Neural cell (in vitro differentiated cells): ENCODE data around the gene TMTC1.

Source experiments
- EP300 ChIP-seq: fragments of 450-650 bp; conservative IDR thresholded peaks from 2 replicates; pipeline ENCODE4 v1.6.1; 2014; ENCODE audit warnings: antibody characterized with exemption, mild to moderate bottlenecking, moderate library complexity; ENCODE audit not compliant: poor library complexity, severe bottlenecking
- EZH2 ChIP-seq: fragments of 200-600, 300-800 bp; shearing (Covaris generic), sonication (generic); IDR thresholded peaks from 2 replicates; pipeline ENCODE4 v1.6.1; 2014; ENCODE audit warnings: antibody characterized with exemption, low read length, borderline replicate concordance, mild to moderate bottlenecking; ENCODE audit not compliant: insufficient read depth, poor library complexity, severe bottlenecking
- TF ChIP-seq, protein P1 (sequence below): fragments of 450-650 bp; IDR thresholded peaks from 2 replicates; pipeline ENCODE4 v1.5.1; 2014; ENCODE audit warnings: antibody characterized with exemption, mild to moderate bottlenecking, moderate library complexity; ENCODE audit not compliant: poor library complexity, severe bottlenecking

DNA sequence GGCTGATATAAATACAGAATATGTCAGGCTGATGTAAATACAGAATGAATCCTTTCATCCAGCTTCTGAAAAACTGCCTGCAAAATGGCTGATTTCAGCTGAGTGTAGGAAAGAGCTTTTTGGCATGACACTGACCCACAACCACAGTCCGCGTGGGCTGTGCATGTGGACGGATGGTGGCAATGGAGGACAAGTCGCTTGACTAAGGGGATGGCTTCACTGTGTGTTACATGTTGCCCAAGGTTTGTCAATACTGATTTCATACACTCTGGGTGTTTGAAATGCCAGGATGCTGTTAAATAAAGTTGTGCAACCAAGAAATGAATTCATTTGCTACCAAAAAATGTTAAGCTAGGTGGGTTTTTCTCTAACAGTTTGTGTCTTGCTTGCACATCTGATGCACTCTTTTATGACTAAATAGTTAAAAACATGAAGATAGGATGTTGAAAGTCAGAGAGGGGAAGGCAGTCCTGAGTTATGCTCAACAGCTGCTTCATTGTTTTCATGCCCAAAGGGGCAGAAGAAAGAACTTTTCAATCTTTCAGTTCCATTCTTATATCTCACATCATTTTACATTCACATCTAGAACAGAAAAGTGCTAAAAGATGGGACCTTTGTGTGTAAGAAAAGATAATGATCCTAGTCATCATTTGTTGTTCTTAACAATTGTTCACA is 249.8 kb downstream of the TMTC1 start:
- TF ChIP-seq EZH2 (no peak), EP300 (no peak)
- TF ChIP-seq, protein P1, sequence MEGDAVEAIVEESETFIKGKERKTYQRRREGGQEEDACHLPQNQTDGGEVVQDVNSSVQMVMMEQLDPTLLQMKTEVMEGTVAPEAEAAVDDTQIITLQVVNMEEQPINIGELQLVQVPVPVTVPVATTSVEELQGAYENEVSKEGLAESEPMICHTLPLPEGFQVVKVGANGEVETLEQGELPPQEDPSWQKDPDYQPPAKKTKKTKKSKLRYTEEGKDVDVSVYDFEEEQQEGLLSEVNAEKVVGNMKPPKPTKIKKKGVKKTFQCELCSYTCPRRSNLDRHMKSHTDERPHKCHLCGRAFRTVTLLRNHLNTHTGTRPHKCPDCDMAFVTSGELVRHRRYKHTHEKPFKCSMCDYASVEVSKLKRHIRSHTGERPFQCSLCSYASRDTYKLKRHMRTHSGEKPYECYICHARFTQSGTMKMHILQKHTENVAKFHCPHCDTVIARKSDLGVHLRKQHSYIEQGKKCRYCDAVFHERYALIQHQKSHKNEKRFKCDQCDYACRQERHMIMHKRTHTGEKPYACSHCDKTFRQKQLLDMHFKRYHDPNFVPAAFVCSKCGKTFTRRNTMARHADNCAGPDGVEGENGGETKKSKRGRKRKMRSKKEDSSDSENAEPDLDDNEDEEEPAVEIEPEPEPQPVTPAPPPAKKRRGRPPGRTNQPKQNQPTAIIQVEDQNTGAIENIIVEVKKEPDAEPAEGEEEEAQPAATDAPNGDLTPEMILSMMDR = no peak
